IMR-90 (cell line): Measurements from ENCODE around the gene CACYBP. TPM values are rescaled to one million over a fixed set of nuclear protein-coding genes. Genes with fewer than 3 reads are reported as not detected.

Experiments used
- ATAC-seq: fragments of 200-7000 bp; cut with Tn5 transposase; 2 replicates; pipeline ENCODE4 v1.9.1; 2020; ENCODE audit warnings: low read depth, mild to moderate bottlenecking, moderate library complexity
- BruUV-seq: library from RNA; stranded (reverse); fragments of 400-500 nt; replicated peaks from 2 replicates; lab custom pipeline; 2021; lab: Mats Ljungman, UMichigan
- CTCF ChIA-PET: fragments of 300-600 bp; formaldehyde crosslinking; extraction: SDS; loops from one replicate; lab custom pipeline; 2021; ENCODE audit warnings: antibody characterized with exemption; lab: Yijun Ruan, JAX
- POLR2A ChIA-PET: fragments of 300-600 bp; sonication (Branson Sonifier 250); formaldehyde crosslinking; loops from one replicate; lab custom pipeline; 2022; ENCODE audit warnings: antibody characterized with exemption; ENCODE audit not compliant: unreplicated experiment; lab: Charles Lee
- DNase-seq: peaks from one replicate; pipeline ENCODE4 v3.0.0; 2013
- H2AFZ ChIP-seq: replicated peaks from 2 replicates; pipeline ENCODE3; 2013; ENCODE audit warnings: low read length, mild to moderate bottlenecking; ENCODE audit not compliant: poor library complexity
- H2AK5ac ChIP-seq: 2 replicates; pipeline ENCODE4 v1.6.1; 2013; ENCODE audit warnings: low read depth, low read length, inconsistent platforms
- H2AK9ac ChIP-seq: replicated peaks from 2 replicates; pipeline ENCODE3; 2013; ENCODE audit warnings: mild to moderate bottlenecking, low read depth, low read length, moderate library complexity; ENCODE audit not compliant: poor library complexity
- H2BK120ac ChIP-seq: 2 replicates; pipeline ENCODE4 v1.6.1; 2013; ENCODE audit warnings: low read depth, low read length, inconsistent platforms
- H2BK15ac ChIP-seq: 3 replicates; pipeline ENCODE4 v1.6.1; 2013; ENCODE audit warnings: low read depth, low read length, inconsistent platforms
- H2BK20ac ChIP-seq: 2 replicates; pipeline ENCODE4 v1.6.1; 2013; ENCODE audit warnings: low read depth, mild to moderate bottlenecking, inconsistent platforms, low read length, moderate library complexity
- H2BK5ac ChIP-seq: 2 replicates; pipeline ENCODE4 v1.6.1; 2013; ENCODE audit warnings: mild to moderate bottlenecking, low read depth, low read length, inconsistent platforms; ENCODE audit not compliant: poor library complexity, severe bottlenecking
- H3K14ac ChIP-seq: replicated peaks from 2 replicates; pipeline ENCODE4 v1.6.1; 2013; ENCODE audit warnings: low read depth, low read length, inconsistent platforms
- H3K18ac ChIP-seq: 2 replicates; pipeline ENCODE4 v1.6.1; 2013; ENCODE audit warnings: low read depth, low read length, control low read depth
- H3K23ac ChIP-seq: 2 replicates; pipeline ENCODE4 v1.6.1; 2013; ENCODE audit warnings: low read depth, low read length, inconsistent platforms
- H3K27ac ChIP-seq: 2 replicates; pipeline ENCODE4 v1.5.1; 2013; ENCODE audit warnings: mild to moderate bottlenecking, control low read depth, low read length; ENCODE audit not compliant: insufficient read depth
- H3K27me3 ChIP-seq: 2 replicates; pipeline ENCODE4 v1.6.1; 2013; ENCODE audit warnings: low read length; ENCODE audit not compliant: control insufficient read depth, insufficient read depth
- H3K36me3 ChIP-seq: 2 replicates; pipeline ENCODE4 v1.6.1; 2013; ENCODE audit warnings: low read length, mixed read lengths; ENCODE audit not compliant: control insufficient read depth, insufficient read depth
- H3K4ac ChIP-seq: 2 replicates; pipeline ENCODE4 v1.6.1; 2013; ENCODE audit warnings: low read depth, low read length, inconsistent platforms
- H3K4me1 ChIP-seq: 2 replicates; pipeline ENCODE4 v1.6.1; 2013; ENCODE audit warnings: low read length, mixed read lengths; ENCODE audit not compliant: control insufficient read depth, insufficient read depth
- H3K4me2 ChIP-seq: 2 replicates; pipeline ENCODE4 v1.6.1; 2013; ENCODE audit warnings: low read depth, mild to moderate bottlenecking, control low read depth, low read length, moderate library complexity
- H3K4me3 ChIP-seq: 2 replicates; pipeline ENCODE4 v1.5.1; 2013; ENCODE audit warnings: low read depth, mild to moderate bottlenecking, control low read depth, low read length, moderate library complexity; ENCODE audit not compliant: insufficient read depth
- H3K56ac ChIP-seq: 2 replicates; pipeline ENCODE4 v1.6.1; 2013; ENCODE audit warnings: low read length, inconsistent platforms; ENCODE audit not compliant: insufficient read depth; ENCODE audit errors: extremely low read depth
- H3K79me1 ChIP-seq, 2 experiments: 2 replicates each; pipeline ENCODE4 v1.6.1; 2013; ENCODE audit warnings: low read length in 2 of 2, inconsistent platforms in 1 of 2, low read depth in 1 of 2
- H3K9ac ChIP-seq: 2 replicates; pipeline ENCODE4 v1.6.1; 2013; ENCODE audit warnings: low read depth, low read length, control low read depth
- H3K9me1 ChIP-seq: 2 replicates; pipeline ENCODE4 v1.6.1; 2013; ENCODE audit warnings: low read length, inconsistent platforms; ENCODE audit not compliant: insufficient read depth
- H3K9me3 ChIP-seq: 2 replicates; pipeline ENCODE4 v1.6.1; 2013; ENCODE audit warnings: low read length; ENCODE audit not compliant: control insufficient read depth, insufficient read depth
- H4K20me1 ChIP-seq: 2 replicates; pipeline ENCODE4 v1.6.1; 2013; ENCODE audit warnings: low read length, inconsistent platforms; ENCODE audit not compliant: insufficient read depth
- H4K5ac ChIP-seq: 2 replicates; pipeline ENCODE4 v1.6.1; 2013; ENCODE audit warnings: mild to moderate bottlenecking, low read depth, low read length, control low read depth
- H4K8ac ChIP-seq, 2 experiments: 2 replicates each; pipeline ENCODE4 v1.6.1; 2013; ENCODE audit warnings: low read depth in 2 of 2, low read length in 2 of 2, control low read depth in 1 of 2, inconsistent platforms in 1 of 2
- H4K91ac ChIP-seq: 2 replicates; pipeline ENCODE4 v1.6.1; 2013; ENCODE audit warnings: low read depth, low read length, inconsistent platforms; ENCODE audit not compliant: insufficient read depth
- BHLHE40 ChIP-seq: fragments of 150-350 bp; IDR thresholded peaks from 2 replicates; pipeline ENCODE4 v1.6.1; 2016; ENCODE audit warnings: mild to moderate bottlenecking, low read depth, low read length
- CTCF ChIP-seq: conservative IDR thresholded peaks from 2 replicates; pipeline ENCODE4 v1.5.1; 2012; ENCODE audit warnings: mild to moderate bottlenecking, low read depth, low read length, improper control_type of control experiment
- NFE2L2 ChIP-seq: fragments of 150-350 bp; IDR thresholded peaks from 2 replicates; pipeline ENCODE4 v1.6.1; 2016; ENCODE audit warnings: low read depth, mild to moderate bottlenecking, low read length
- POLR2A ChIP-seq: IDR thresholded peaks from 2 replicates; pipeline ENCODE4 v1.6.1; 2012; ENCODE audit warnings: mild to moderate bottlenecking, low read depth, low read length
- SMC3 ChIP-seq: fragments of 150-350 bp; IDR thresholded peaks from 2 replicates; pipeline ENCODE4 v1.6.1; 2016; ENCODE audit warnings: low read depth, mild to moderate bottlenecking, antibody characterized with exemption, low read length, moderate library complexity
- USF2 ChIP-seq: fragments of 150-350 bp; IDR thresholded peaks from 2 replicates; pipeline ENCODE4 v1.6.1; 2017; ENCODE audit warnings: mild to moderate bottlenecking, antibody characterized with exemption, low read length, low read depth
- WGBS, 2 experiments: methylation state at CpG; one replicate each; pipeline versions ENCODE4 v1.1.5 to v1.1.7; 2013; ENCODE audit warnings: missing lambda C conversion rate in 2 of 2; ENCODE audit not compliant: insufficient read length in 1 of 2; ENCODE audit errors: extremely low coverage in 2 of 2; 5-methylcytosine and 5-hydroxymethylcytosine counted together
- dilution Hi-C: fragments of 300-500 bp; cut with HindIII; formaldehyde crosslinking; loops from one replicate; pipeline ENCODE4 v1.14.3; 2018; ENCODE audit warnings: low sequenced_read_pairs; ENCODE audit not compliant: unreplicated experiment
- in situ Hi-C: fragments of 300-500 bp; cut with MboI; formaldehyde crosslinking; loops from 3 replicates; pipeline ENCODE4 v1.14.3; 2019; ENCODE audit warnings: low sequenced_read_pairs, inconsistent platforms, mixed read lengths
- intact Hi-C: fragments of 100-400 bp; cut with micrococcal nuclease; formaldehyde crosslinking; loops from 2 replicates; pipeline ENCODE4 v1.10.0; 2022
- polyA plus RNA-seq, 3 experiments: library from polyadenylated mRNA; depleted of rRNA; stranded (reverse); fragments of >200 nt; gene quantifications; 2 replicates each; pipeline ENCODE4 v1.2.3, GENCODE V29; 2012; ENCODE audit warnings: low replicate concordance in 1 of 3
- total RNA-seq: library from RNA; depleted of rRNA; stranded (reverse); fragments of >200 nt; gene quantifications from 2 replicates; pipeline ENCODE4 v1.2.3, GENCODE V29; 2012

The CACYBP gene
- total and polyA plus RNA-seq, 2 of the 4 experiments (the other 2 are of a cell fraction): 61.8 to 62.8 TPM

- Histone ChIP-seq H4K91ac (no peak overlapping the region), H4K5ac (no peak overlapping the region), H3K9ac (no peak overlapping the region), H2BK20ac (no peak overlapping the region), H3K79me1 (no peaks in the 10 kb centered on the region), H3K27ac (no peak overlapping the region), H3K27me3 (peaks cover 6% of the 10 kb centered on the region), H3K4me3 (no peak overlapping the region), H3K4ac (no peak overlapping the region), H3K23ac (no peak overlapping the region), H2BK15ac (no peak overlapping the region), H3K18ac (no peak overlapping the region), H4K20me1 (no peaks in the 10 kb centered on the region), H2AK9ac (no peak overlapping the region), H3K36me3 (no peaks in the 10 kb centered on the region), H2BK5ac (no peak overlapping the region), H3K9me1 (no peaks in the 10 kb centered on the region), H3K4me2 (no peak overlapping the region), H3K56ac (no peak overlapping the region), H2AFZ (no peak overlapping the region), H3K4me1 (no peaks in the 10 kb centered on the region), H2AK5ac (no peak overlapping the region), H3K14ac (no peak overlapping the region), H2BK120ac (no peak overlapping the region), H4K8ac (no peak overlapping the region), H3K9me3 (no peaks in the 10 kb centered on the region)
- TF ChIP-seq SMC3 (no peak), POLR2A (no peak), NFE2L2 (no peak), CTCF (no peak), BHLHE40 (no peak), USF2 (no peak)
- in situ Hi-C loops (no loop called here), dilution Hi-C loops (no loop called here), intact Hi-C loops (no loop called here)
- ChIA-PET POLR2A (no interaction called here), CTCF (no interaction called here)
- no peak for DNase-seq
- no peak for ATAC-seq
- no CpG with 5 or more reads among the region's 7 CpGs for WGBS, 2 experiments
- BruUV-seq: no TSS peak
Observed at GRCh38 chr1:175037416-175037815, 37.7 kb downstream of the CACYBP start.
